H9 (cell line): ENCODE measurements around the gene HLF. TPM values are rescaled to one million over a fixed set of nuclear protein-coding genes. Genes with fewer than 3 reads are reported as not detected.

Source experiments
- DNase-seq: peaks from one replicate; pipeline ENCODE4 v3.0.0-alpha.2; 2017
- H2AFZ ChIP-seq: one replicate; pipeline ENCODE4 v1.6.1; 2013; ENCODE audit warnings: mild to moderate bottlenecking, low read length, control low read depth, moderate library complexity
- H2AK5ac ChIP-seq: 2 replicates; pipeline ENCODE4 v1.6.1; 2013; ENCODE audit warnings: low read length, control low read depth, mixed read lengths; ENCODE audit not compliant: insufficient read length
- H2BK120ac ChIP-seq: one replicate; pipeline ENCODE4 v1.6.1; 2013; ENCODE audit warnings: low read depth, mild to moderate bottlenecking, low read length, control low read depth, inconsistent platforms; ENCODE audit not compliant: poor library complexity, severe bottlenecking
- H2BK12ac ChIP-seq: 2 replicates; pipeline ENCODE4 v1.6.1; 2013; ENCODE audit warnings: low read length, control low read depth, mixed read lengths, low read depth; ENCODE audit not compliant: insufficient read length
- H2BK15ac ChIP-seq: 2 replicates; pipeline ENCODE4 v1.6.1; 2013; ENCODE audit warnings: low read depth, low read length, control low read depth
- H2BK20ac ChIP-seq: one replicate; pipeline ENCODE4 v1.6.1; 2013; ENCODE audit warnings: low read depth, mild to moderate bottlenecking, low read length, control low read depth, inconsistent platforms; ENCODE audit not compliant: poor library complexity, severe bottlenecking
- H2BK5ac ChIP-seq: 2 replicates; pipeline ENCODE4 v1.6.1; 2013; ENCODE audit warnings: low read length, control low read depth, mixed read lengths; ENCODE audit not compliant: insufficient read length
- H3K14ac ChIP-seq: 2 replicates; pipeline ENCODE4 v1.6.1; 2013; ENCODE audit warnings: low read length, control low read depth; ENCODE audit not compliant: insufficient read depth
- H3K18ac ChIP-seq: 2 replicates; pipeline ENCODE4 v1.6.1; 2013; ENCODE audit warnings: low read depth, mild to moderate bottlenecking, mixed read lengths, low read length, control low read depth; ENCODE audit not compliant: insufficient read length
- H3K23ac ChIP-seq: 2 replicates; pipeline ENCODE4 v1.6.1; 2013; ENCODE audit warnings: low read length, control low read depth, mixed read lengths, low read depth; ENCODE audit not compliant: insufficient read length
- H3K23me2 ChIP-seq: 2 replicates; pipeline ENCODE4 v1.6.1; 2013; ENCODE audit warnings: low read depth, mild to moderate bottlenecking, mixed read lengths, low read length, control low read depth; ENCODE audit not compliant: insufficient read length, poor library complexity, severe bottlenecking
- H3K27ac ChIP-seq: 2 replicates; pipeline ENCODE4 v1.5.1; 2013; ENCODE audit warnings: low read length, control low read depth, mixed read lengths, low read depth; ENCODE audit not compliant: insufficient read length
- H3K27me3 ChIP-seq: 2 replicates; pipeline ENCODE4 v1.6.1; 2013; ENCODE audit warnings: low read length, control low read depth, inconsistent platforms; ENCODE audit not compliant: insufficient read depth
- H3K4ac ChIP-seq: 2 replicates; pipeline ENCODE4 v1.6.1; 2013; ENCODE audit warnings: low read depth, mild to moderate bottlenecking, control low read depth, inconsistent platforms, low read length, moderate library complexity
- H3K4me1 ChIP-seq: 2 replicates; pipeline ENCODE4 v1.6.1; 2013; ENCODE audit warnings: low read length, control low read depth, inconsistent platforms; ENCODE audit not compliant: insufficient read depth
- H3K4me2 ChIP-seq: 2 replicates; pipeline ENCODE4 v1.6.1; 2013; ENCODE audit warnings: low read length, control low read depth, mixed read lengths; ENCODE audit not compliant: insufficient read length, insufficient read depth
- H3K56ac ChIP-seq: 2 replicates; pipeline ENCODE4 v1.6.1; 2013; ENCODE audit warnings: low read depth, mild to moderate bottlenecking, mixed read lengths, low read length, control low read depth; ENCODE audit not compliant: insufficient read length
- H3K79me1 ChIP-seq: 2 replicates; pipeline ENCODE4 v1.6.1; 2013; ENCODE audit warnings: low read depth, mild to moderate bottlenecking, moderate library complexity, low read length, control low read depth, inconsistent platforms; ENCODE audit not compliant: insufficient read depth, poor library complexity, severe bottlenecking
- H3K79me2 ChIP-seq: 2 replicates; pipeline ENCODE4 v1.6.1; 2013; ENCODE audit warnings: low read length, control low read depth, inconsistent platforms; ENCODE audit not compliant: insufficient read depth
- H3K9ac ChIP-seq: 2 replicates; pipeline ENCODE4 v1.6.1; 2013; ENCODE audit warnings: low read length, control low read depth, mixed read lengths; ENCODE audit not compliant: insufficient read length; ENCODE audit errors: extremely low read depth
- H3K9me3 ChIP-seq: one replicate; pipeline ENCODE4 v1.6.1; 2013; ENCODE audit warnings: low read depth, low read length, inconsistent platforms; ENCODE audit not compliant: control insufficient read depth
- H3T11ph ChIP-seq: one replicate; pipeline ENCODE4 v1.6.1; 2013; ENCODE audit warnings: mild to moderate bottlenecking, low read length, control low read depth, inconsistent platforms
- H4K20me1 ChIP-seq: one replicate; pipeline ENCODE4 v1.6.1; 2013; ENCODE audit not compliant: control insufficient read depth, insufficient read length, insufficient read depth
- H4K5ac ChIP-seq: 2 replicates; pipeline ENCODE4 v1.6.1; 2013; ENCODE audit warnings: low read depth, mild to moderate bottlenecking, mixed read lengths, low read length, control low read depth; ENCODE audit not compliant: insufficient read length
- H4K8ac ChIP-seq: replicated peaks from 2 replicates; pipeline ENCODE4 v1.6.1; 2013; ENCODE audit warnings: low read length, control low read depth, mixed read lengths, low read depth; ENCODE audit not compliant: insufficient read length
- H4K91ac ChIP-seq: 2 replicates; pipeline ENCODE4 v1.6.1; 2013; ENCODE audit warnings: low read depth, mild to moderate bottlenecking, moderate library complexity, mixed read lengths, low read length, control low read depth; ENCODE audit not compliant: insufficient read length
- H3K27ac Mint-ChIP-seq, 3 experiments: 2 replicates in 2 of 3; 3 replicates in 1 of 3; pipeline ENCODE4 v1.8.0; 2020 to 2021; ENCODE audit warnings: mixed read lengths in 3 of 3, mild to moderate bottlenecking in 1 of 3, moderate library complexity in 1 of 3
- H3K27me3 Mint-ChIP-seq: 2 replicates; pipeline ENCODE4 v1.8.0; 2021; ENCODE audit warnings: low read depth, mild to moderate bottlenecking, moderate library complexity, mixed read lengths
- H3K36me3 Mint-ChIP-seq, 3 experiments: 2 replicates in 2 of 3; 3 replicates in 1 of 3; pipeline ENCODE4 v1.8.0; 2020 to 2021; ENCODE audit warnings: low read depth in 3 of 3, mixed read lengths in 3 of 3; ENCODE audit not compliant: insufficient read depth in 1 of 3
- H3K4me1 Mint-ChIP-seq, 2 experiments: 2 replicates each; pipeline ENCODE4 v1.8.0; 2020; ENCODE audit warnings: mixed read lengths in 2 of 2
- H3K4me3 Mint-ChIP-seq, 2 experiments: 2 replicates in 1 of 2; 3 replicates in 1 of 2; pipeline ENCODE4 v1.8.0; 2020 to 2021; ENCODE audit warnings: mild to moderate bottlenecking in 2 of 2, mixed read lengths in 2 of 2, moderate library complexity in 1 of 2
- H3K9me3 Mint-ChIP-seq, 2 experiments: 2 replicates in 1 of 2; 3 replicates in 1 of 2; pipeline ENCODE4 v1.8.0; 2020; ENCODE audit warnings: mild to moderate bottlenecking in 2 of 2, mixed read lengths in 2 of 2, moderate library complexity in 1 of 2
- CTCF ChIP-seq: fragments of 200-600 bp; sonication (generic); conservative IDR thresholded peaks from 3 replicates; pipeline ENCODE4 v1.8.0; 2021; ENCODE audit warnings: antibody characterized with exemption, mild to moderate bottlenecking
- WGBS: extraction: QIAGEN DNeasy Blood & Tissue Kit; methylation state at CpG from one replicate; pipeline ENCODE4 v1.1.7; 2013; ENCODE audit warnings: missing lambda C conversion rate, low lambda C conversion rate, mixed read lengths; ENCODE audit not compliant: insufficient read length; ENCODE audit errors: extremely low coverage; 5-methylcytosine and 5-hydroxymethylcytosine counted together
- total RNA-seq: library from RNA; stranded (reverse); gene quantifications from 2 replicates; pipeline ENCODE4 v1.2.1, GENCODE V29; 2021

The HLF gene
- total RNA-seq, 1 experiment from 2014 or later = 0.17 TPM

DNA sequence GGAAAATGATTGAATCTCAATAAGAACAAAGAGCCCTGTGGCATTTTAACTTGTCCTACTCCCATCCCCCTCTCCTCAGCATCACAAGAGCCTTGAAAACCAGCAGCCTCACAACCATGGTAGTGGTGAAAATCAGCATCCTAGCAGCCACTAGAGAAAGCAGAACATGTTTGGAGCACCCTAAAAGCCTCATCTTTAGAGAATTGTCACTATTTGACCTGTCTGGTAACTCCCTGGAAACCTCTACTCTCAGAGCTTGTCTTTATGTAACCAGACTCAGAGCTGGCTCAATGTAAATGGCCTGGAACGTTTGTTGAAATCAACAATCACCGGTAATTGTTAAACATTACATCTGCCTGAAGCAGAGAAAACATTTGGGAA lies 86.1 kb downstream of the HLF start:
- H2AFZ ChIP-seq = peak overlapping the region; percentile 85

More for the DNA sequence above, 86.1 kb downstream of the HLF start:
- Mint-ChIP-seq H3K27ac (peak overlapping the region; percentile 80 to 88 (median 86); a peak in 5 of 7 replicates), H3K4me3 (peak overlapping the region in 1 of 2 experiments; percentile 9; a peak in 1 of 5 replicates), H3K27me3 (peaks cover 3% of the 10 kb centered on the region; the same call in 1 of the 2 replicates), H3K36me3 (peaks cover 0 to 5% (median 4%) of the 10 kb centered on the region in 3 experiments; a peak in 6 of 7 replicates), H3K9me3 (peaks cover 6 to 12% of the 10 kb centered on the region in 2 experiments; a peak in 4 of 5 replicates), H3K4me1 (peaks cover 16 to 22% of the 10 kb centered on the region in 2 experiments)
- no peak for TF ChIP-seq CTCF
- no CpG with 5 or more reads among the region's 2 CpGs for WGBS
- H2BK120ac ChIP-seq = no peak overlapping the region
- H3K18ac ChIP-seq = no peak overlapping the region
- no peak overlapping the region for H3K14ac ChIP-seq
- no peaks in the 10 kb centered on the region for H3K23me2 ChIP-seq
- no peaks in the 10 kb centered on the region for H4K20me1 ChIP-seq
- peak; percentile 52 for DNase-seq
- H3K27me3 ChIP-seq = no peaks in the 10 kb centered on the region
- no peak overlapping the region for H4K8ac ChIP-seq
- no peak overlapping the region for H2BK12ac ChIP-seq
- no peak overlapping the region for H3K4ac ChIP-seq
- no peaks in the 10 kb centered on the region for H3K79me2 ChIP-seq
- no peaks in the 10 kb centered on the region for H3K9me3 ChIP-seq
- H3K4me1 ChIP-seq = no peaks in the 10 kb centered on the region
- no peak overlapping the region for H4K5ac ChIP-seq
- no peaks in the 10 kb centered on the region for H3K79me1 ChIP-seq
- H3T11ph ChIP-seq = no peak overlapping the region
- no peak overlapping the region for H4K91ac ChIP-seq
- H3K27ac ChIP-seq = no peak overlapping the region
- H3K9ac ChIP-seq = no peak overlapping the region
- no peak overlapping the region for H2BK15ac ChIP-seq
- no peak overlapping the region for H3K56ac ChIP-seq
- no peak overlapping the region for H3K4me2 ChIP-seq
- H2BK20ac ChIP-seq = no peak overlapping the region
- no peak overlapping the region for H2AK5ac ChIP-seq
- no peak overlapping the region for H3K23ac ChIP-seq
- H2BK5ac ChIP-seq = no peak overlapping the region
